NCI-H128 (cell line): ENCODE measurements around the gene HOXA4.

ENCODE experiments used
- DNase-seq: peaks from one replicate; lab custom pipeline; 2025; ENCODE audit not compliant: unreplicated experiment; lab: John Stamatoyannopoulos, UW

The HOXA4 gene

GRCh38 chr7:27133409-27134231, 3.1 kb upstream of the HOXA4 start:
- no peak for DNase-seq

- no peak for DNase-seq
These were observed 2.4 kb upstream of the HOXA4 start for GRCh38 chr7:27132978-27133377.

GRCh38 chr7:27132214-27132613, 1.7 kb upstream of the HOXA4 start:
- DNase-seq = no peak

- DNase-seq = no peak
These were observed 848 bp upstream of the HOXA4 start for GRCh38 chr7:27131390-27131819.

- no peak for DNase-seq
These were observed 623 bp downstream of the HOXA4 start for GRCh38 chr7:27129729-27130539.

- no peak for DNase-seq
These were observed 1.5 kb downstream of the HOXA4 start for GRCh38 chr7:27128776-27129728.

- no peak for DNase-seq
These were observed 2.5 kb downstream of the HOXA4 start for GRCh38 chr7:27128034-27128433.

- no peak for DNase-seq
These were observed 3.8 kb downstream of the HOXA4 start for GRCh38 chr7:27126596-27127327.

GRCh38 chr7:27125986-27126394, 4.6 kb downstream of the HOXA4 start:
- DNase-seq = no peak

- no peak for DNase-seq
These were observed 5.5 kb downstream of the HOXA4 start for GRCh38 chr7:27124902-27125689.

GRCh38 chr7:27124096-27124901, 6.3 kb downstream of the HOXA4 start:
- DNase-seq = no peak

GRCh38 chr7:27123477-27124053, 7.0 kb downstream of the HOXA4 start:
- DNase-seq = no peak

GRCh38 chr7:27123007-27123476, 7.5 kb downstream of the HOXA4 start:
- DNase-seq = no peak

- DNase-seq = no peak
These were observed 8.3 kb downstream of the HOXA4 start for GRCh38 chr7:27122077-27122910.

- no peak for DNase-seq
These were observed 8.9 kb downstream of the HOXA4 start for GRCh38 chr7:27121684-27122076.

GRCh38 chr7:27119412-27119911, 11.1 kb downstream of the HOXA4 start:
- no peak for DNase-seq

GRCh38 chr7:27118580-27118979, 12.0 kb downstream of the HOXA4 start:
- no peak for DNase-seq
